Stomach smooth muscle (tissue), 2 donors: ENCODE measurements around the gene SIPA1L2.

ENCODE experiments used
- H3K27ac ChIP-seq: one replicate; pipeline ENCODE4 v1.7.0; 2013; ENCODE audit warnings: mild to moderate bottlenecking, low read length, inconsistent platforms
- H3K27me3 ChIP-seq, 2 donors: one replicate each; pipeline ENCODE4 v1.7.0; 2013; ENCODE audit warnings: low read length in 2 of 2; ENCODE audit not compliant: insufficient read depth in 2 of 2, control insufficient read depth in 1 of 2
- H3K36me3 ChIP-seq, 2 donors: one replicate each; pipeline ENCODE4 v1.7.0; 2013; ENCODE audit warnings: low read length in 2 of 2; ENCODE audit not compliant: control insufficient read depth in 2 of 2, insufficient read depth in 2 of 2
- H3K4me1 ChIP-seq: one replicate; pipeline ENCODE4 v1.7.0; 2013; ENCODE audit warnings: low read length; ENCODE audit not compliant: control insufficient read depth, insufficient read depth
- H3K4me3 ChIP-seq, 2 donors: one replicate each; pipeline ENCODE4 v1.7.0; 2013; ENCODE audit warnings: low read length in 2 of 2
- H3K9ac ChIP-seq, 2 donors: one replicate each; pipeline ENCODE4 v1.7.0; 2013; ENCODE audit warnings: low read length in 2 of 2, mild to moderate bottlenecking in 1 of 2
- H3K9me3 ChIP-seq, 2 donors: one replicate each; pipeline ENCODE4 v1.7.0; 2013; ENCODE audit warnings: low read length in 2 of 2; ENCODE audit not compliant: control insufficient read depth in 2 of 2
- donor health status: healthy.
- donor health status: Pancreatic carcinoma.

The SIPA1L2 gene

GRCh38 chr1:232627645-232628334 is 2.1 kb downstream of the SIPA1L2 start:
- no peaks in the 10 kb centered on the region for H3K9me3 ChIP-seq
- H3K4me1 ChIP-seq, result peaks cover 4% of the 10 kb centered on the region
- no peaks in the 10 kb centered on the region for H3K27me3 ChIP-seq
- H3K27ac ChIP-seq, result peak overlapping the region; percentile 18
- peak overlapping the region; percentile 60 to 80 for H3K4me3 ChIP-seq
- H3K9ac ChIP-seq, result peak overlapping the region in 1 of 2 donors; percentile 1
- H3K36me3 ChIP-seq, result no peaks in the 10 kb centered on the region

- Histone ChIP-seq H3K4me1 (peaks cover 4% of the 10 kb centered on the region), H3K9ac (no peak overlapping the region), H3K27ac (no peak overlapping the region), H3K4me3 (peak overlapping the region in 1 of 2 donors; percentile 31), H3K9me3 (no peaks in the 10 kb centered on the region), H3K27me3 (no peaks in the 10 kb centered on the region), H3K36me3 (no peaks in the 10 kb centered on the region)
Measured at GRCh38 chr1:232627171-232627570, 2.8 kb downstream of the SIPA1L2 start.

- Histone ChIP-seq H3K9me3 (no peaks in the 10 kb centered on the region), H3K27me3 (no peaks in the 10 kb centered on the region), H3K36me3 (no peaks in the 10 kb centered on the region), H3K4me3 (no peak overlapping the region), H3K4me1 (peaks cover 4% of the 10 kb centered on the region), H3K27ac (no peak overlapping the region), H3K9ac (no peak overlapping the region)
Measured at GRCh38 chr1:232626452-232626851, 3.5 kb downstream of the SIPA1L2 start.

GRCh38 chr1:232625319-232625868 is 4.5 kb downstream of the SIPA1L2 start:
- no peak overlapping the region for H3K4me3 ChIP-seq
- H3K36me3 ChIP-seq, result no peaks in the 10 kb centered on the region
- H3K4me1 ChIP-seq, result peaks cover 4% of the 10 kb centered on the region
- H3K9ac ChIP-seq, result no peak overlapping the region
- H3K27me3 ChIP-seq, result no peaks in the 10 kb centered on the region
- no peaks in the 10 kb centered on the region for H3K9me3 ChIP-seq
- H3K27ac ChIP-seq, result no peak overlapping the region

- peaks cover 8% of the 10 kb centered on the region for H3K4me1 ChIP-seq
- no peak overlapping the region for H3K27ac ChIP-seq
- no peak overlapping the region for H3K9ac ChIP-seq
- H3K27me3 ChIP-seq, result no peaks in the 10 kb centered on the region
- no peaks in the 10 kb centered on the region for H3K36me3 ChIP-seq
- no peaks in the 10 kb centered on the region for H3K9me3 ChIP-seq
- H3K4me3 ChIP-seq, result no peak overlapping the region
Measured at GRCh38 chr1:232624546-232625281, 5.2 kb downstream of the SIPA1L2 start.

GRCh38 chr1:232622981-232623380 is 7.0 kb downstream of the SIPA1L2 start:
- Histone ChIP-seq H3K9me3 (no peaks in the 10 kb centered on the region), H3K9ac (no peak overlapping the region), H3K4me3 (no peak overlapping the region), H3K27ac (no peak overlapping the region), H3K27me3 (no peaks in the 10 kb centered on the region), H3K4me1 (peaks cover 7% of the 10 kb centered on the region), H3K36me3 (no peaks in the 10 kb centered on the region)

GRCh38 chr1:232622378-232622777 is 7.6 kb downstream of the SIPA1L2 start:
- peaks cover 5% of the 10 kb centered on the region for H3K4me1 ChIP-seq
- no peaks in the 10 kb centered on the region for H3K9me3 ChIP-seq
- H3K9ac ChIP-seq, result no peak overlapping the region
- H3K36me3 ChIP-seq, result no peaks in the 10 kb centered on the region
- H3K27ac ChIP-seq, result no peak overlapping the region
- H3K4me3 ChIP-seq, result no peak overlapping the region
- no peaks in the 10 kb centered on the region for H3K27me3 ChIP-seq

- no peaks in the 10 kb centered on the region for H3K27me3 ChIP-seq
- H3K9ac ChIP-seq, result no peak overlapping the region
- H3K36me3 ChIP-seq, result no peaks in the 10 kb centered on the region
- no peak overlapping the region for H3K4me3 ChIP-seq
- peaks cover 5% of the 10 kb centered on the region for H3K4me1 ChIP-seq
- no peak overlapping the region for H3K27ac ChIP-seq
- H3K9me3 ChIP-seq, result no peaks in the 10 kb centered on the region
Measured at GRCh38 chr1:232621050-232621449, 8.9 kb downstream of the SIPA1L2 start.

GRCh38 chr1:232620356-232620969 is 9.5 kb downstream of the SIPA1L2 start:
- H3K36me3 ChIP-seq, result no peaks in the 10 kb centered on the region
- peak overlapping the region; percentile 46 for H3K27ac ChIP-seq
- H3K27me3 ChIP-seq, result no peaks in the 10 kb centered on the region
- peak overlapping the region; percentile 53 to 60 for H3K4me3 ChIP-seq
- H3K9ac ChIP-seq, result peak overlapping the region in 1 of 2 donors; percentile 47
- H3K4me1 ChIP-seq, result peaks cover 5% of the 10 kb centered on the region
- H3K9me3 ChIP-seq, result no peaks in the 10 kb centered on the region

GRCh38 chr1:232617237-232617636 is 12.7 kb downstream of the SIPA1L2 start:
- Histone ChIP-seq H3K4me3 (no peak overlapping the region), H3K9me3 (no peaks in the 10 kb centered on the region), H3K27ac (no peak overlapping the region), H3K4me1 (peaks cover 10% of the 10 kb centered on the region), H3K27me3 (no peaks in the 10 kb centered on the region), H3K9ac (no peak overlapping the region), H3K36me3 (no peaks in the 10 kb centered on the region)
